WI38 (cell line): Measurements from ENCODE around the gene CADM2.

Experiments
- H3K4me3 ChIP-seq: 2 replicates; pipeline ENCODE4 v1.5.1; 2011; ENCODE audit warnings: low read depth, mild to moderate bottlenecking, control low read depth, low read length
- CTCF ChIP-seq: IDR thresholded peaks from 2 replicates; pipeline ENCODE4 v1.5.1; 2012; ENCODE audit warnings: low read depth, mild to moderate bottlenecking, control low read depth, low read length

The CADM2 gene

GRCh38 chr3:85631070-85631469 is 672.3 kb downstream of the CADM2 start:
- no peak for TF ChIP-seq CTCF
- no peak overlapping the region for H3K4me3 ChIP-seq

GRCh38 chr3:85632921-85633320 is 674.1 kb downstream of the CADM2 start:
- no peak overlapping the region for H3K4me3 ChIP-seq
- TF ChIP-seq CTCF, result no peak

- H3K4me3 ChIP-seq, result no peak overlapping the region
- no peak for TF ChIP-seq CTCF
These were observed 693.6 kb downstream of the CADM2 start for GRCh38 chr3:85652360-85652759.

GRCh38 chr3:85660451-85660850 is 701.7 kb downstream of the CADM2 start:
- no peak for TF ChIP-seq CTCF
- no peak overlapping the region for H3K4me3 ChIP-seq

GRCh38 chr3:85662462-85662861 is 703.7 kb downstream of the CADM2 start:
- no peak overlapping the region for H3K4me3 ChIP-seq
- no peak for TF ChIP-seq CTCF

- no peak for TF ChIP-seq CTCF
- no peak overlapping the region for H3K4me3 ChIP-seq
These were observed 709.0 kb downstream of the CADM2 start for GRCh38 chr3:85667744-85668143.

- H3K4me3 ChIP-seq, result no peak overlapping the region
- no peak for TF ChIP-seq CTCF
These were observed 711.9 kb downstream of the CADM2 start for GRCh38 chr3:85670634-85671205.
